ENCODE results near the gene PREX1. TPM values are rescaled to one million over a fixed set of nuclear protein-coding genes. Genes with fewer than 3 reads are reported as not detected.

Gene PREX1
- total and polyA plus RNA-seq, 2 experiments from 2014 or later, result 2.4 to 10.3 TPM

GRCh38 chr20:48647858-48648257, 179.9 kb downstream of the PREX1 start:
- peaks cover 23% of the 10 kb centered on the region for H3K36me3 Mint-ChIP-seq (ENCODE audit: low read depth)
- H3K9me3 Mint-ChIP-seq, result no peaks in the 10 kb centered on the region
- H3K9me2 ChIP-seq (ENCODE audit: insufficient read depth), result no peaks in the 10 kb centered on the region
- H3K79me2 ChIP-seq (replicated peaks; ENCODE audit: insufficient read depth), result no peaks in the 10 kb centered on the region
- H3K4me2 ChIP-seq, result no peak overlapping the region
- TF ChIP-seq REST (IDR thresholded peaks at IDR 0.05; ENCODE audit: unreplicated experiment) (no peak), ZNF331 (CRISPR knock-in tag; IDR thresholded peaks at IDR 0.05; ENCODE audit: low read depth) (no peak), EZH2phosphoT487 (IDR thresholded peaks at IDR 0.05; ENCODE audit: unreplicated experiment) (no peak), JUNB (IDR thresholded peaks at IDR 0.05; ENCODE audit: unreplicated experiment) (no peak), EZH2 (IDR thresholded peaks at IDR 0.05; ENCODE audit: low read depth, unreplicated experiment) (no peak), POLR2AphosphoS5 (IDR thresholded peaks at IDR 0.05; ENCODE audit: low read depth) (no peak), CREB1 (CRISPR knock-in tag; IDR thresholded peaks at IDR 0.05; ENCODE audit: low read depth) (no peak), NANOG (IDR thresholded peaks at IDR 0.05; ENCODE audit: borderline replicate concordance) (no peak), ZNF462 (CRISPR knock-in tag; IDR thresholded peaks at IDR 0.05) (no peak), STAT1 (IDR thresholded peaks at IDR 0.05; ENCODE audit: unreplicated experiment) (no peak), CTCF (conservative IDR thresholded peaks at IDR 0.05; ENCODE audit: low read depth in 2 of 2) (no peak)
- H4K20me1 ChIP-seq (replicated peaks; ENCODE audit: insufficient read depth), result no peaks in the 10 kb centered on the region
- H3K27ac Mint-ChIP-seq, result no peak overlapping the region
- peaks cover 4% of the 10 kb centered on the region for H3K27me3 Mint-ChIP-seq (ENCODE audit: insufficient read depth, low read depth, poor library complexity)
- no peaks in the 10 kb centered on the region for H3K4me1 Mint-ChIP-seq
- no peak overlapping the region for H3K4me3 ChIP-seq
- H3F3A ChIP-seq (replicated peaks; ENCODE audit: low read depth), result no peaks in the 10 kb centered on the region
- ATAC-seq (no peak), DNase-seq (ENCODE audit: low spot score) (no peak)
- no peak overlapping the region for H2AFZ ChIP-seq
- H3K36me3 ChIP-seq (ENCODE audit: insufficient read depth), result no peaks in the 10 kb centered on the region; the same call in 1 of the 2 replicates
- no peak overlapping the region for H3K27ac ChIP-seq (ENCODE audit: low read depth)
- H3K27me3 ChIP-seq (ENCODE audit: insufficient read depth), result no peaks in the 10 kb centered on the region
- H3K4me1 ChIP-seq (ENCODE audit: insufficient read depth), result no peaks in the 10 kb centered on the region
- no peak overlapping the region for H3K4me3 Mint-ChIP-seq
